GM18858 (cell line): ENCODE results near the gene LRP1B.

ENCODE experiments used
- ATAC-seq: cut with Tn5 transposase; IDR thresholded peaks from one replicate; pipeline ENCODE4 v1.9.1; 2021; ENCODE audit not compliant: unreplicated experiment

Gene LRP1B

GRCh38 chr2:141605163-141605562 is 525.7 kb downstream of the LRP1B start:
- no peak for ATAC-seq

DNA sequence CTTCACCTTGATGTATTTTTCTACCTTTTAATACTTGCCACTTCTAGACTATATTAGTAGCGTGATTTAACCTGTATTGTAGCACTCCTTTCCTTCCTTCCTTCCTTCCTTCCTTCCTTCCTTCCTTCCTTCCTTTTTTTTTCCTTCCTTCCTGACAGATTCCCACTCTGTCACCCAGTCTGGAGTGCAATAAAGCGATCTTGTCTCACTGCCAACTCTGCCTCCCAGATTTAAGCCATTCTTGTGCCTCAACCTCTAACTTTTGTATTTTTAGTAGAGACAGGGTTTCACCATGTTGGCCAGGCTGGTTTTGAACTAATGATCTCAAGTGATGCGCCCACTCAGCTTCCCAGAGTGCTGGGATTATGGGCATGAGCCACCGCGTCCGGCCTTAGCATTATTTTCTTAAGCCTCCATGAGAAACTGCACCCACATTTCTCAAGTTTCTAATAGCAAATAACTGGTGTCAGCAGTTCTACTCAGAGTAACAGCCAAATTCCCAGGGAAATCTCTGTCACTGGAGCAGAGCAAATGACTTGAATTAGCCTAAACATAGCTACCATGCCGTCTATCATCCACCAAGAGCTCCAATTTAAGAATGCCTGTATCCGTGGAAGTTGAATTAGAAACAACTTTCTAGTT is 529.2 kb downstream of the LRP1B start:
- no peak for ATAC-seq

DNA sequence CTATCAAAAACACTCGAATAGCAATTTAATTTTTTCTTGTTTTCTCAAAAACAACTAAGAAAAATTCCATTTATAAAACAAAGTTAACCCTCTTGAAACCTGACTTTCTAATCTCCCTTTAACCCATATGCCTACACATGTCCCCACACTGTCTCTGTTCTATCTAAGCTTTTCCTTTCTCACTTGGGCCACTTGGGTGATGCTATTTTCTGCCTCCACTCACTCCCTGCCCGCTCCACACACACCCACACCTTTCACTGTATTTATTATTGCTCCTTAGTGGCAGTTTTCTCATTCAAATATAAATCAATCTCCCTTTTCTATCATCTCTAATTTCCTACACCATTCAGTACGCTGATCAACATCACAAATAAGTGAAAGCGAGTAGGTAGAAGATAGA is 531.1 kb downstream of the LRP1B start:
- ATAC-seq, result no peak

- no peak for ATAC-seq
Observed at GRCh38 chr2:141598982-141599381, 531.8 kb downstream of the LRP1B start.

DNA sequence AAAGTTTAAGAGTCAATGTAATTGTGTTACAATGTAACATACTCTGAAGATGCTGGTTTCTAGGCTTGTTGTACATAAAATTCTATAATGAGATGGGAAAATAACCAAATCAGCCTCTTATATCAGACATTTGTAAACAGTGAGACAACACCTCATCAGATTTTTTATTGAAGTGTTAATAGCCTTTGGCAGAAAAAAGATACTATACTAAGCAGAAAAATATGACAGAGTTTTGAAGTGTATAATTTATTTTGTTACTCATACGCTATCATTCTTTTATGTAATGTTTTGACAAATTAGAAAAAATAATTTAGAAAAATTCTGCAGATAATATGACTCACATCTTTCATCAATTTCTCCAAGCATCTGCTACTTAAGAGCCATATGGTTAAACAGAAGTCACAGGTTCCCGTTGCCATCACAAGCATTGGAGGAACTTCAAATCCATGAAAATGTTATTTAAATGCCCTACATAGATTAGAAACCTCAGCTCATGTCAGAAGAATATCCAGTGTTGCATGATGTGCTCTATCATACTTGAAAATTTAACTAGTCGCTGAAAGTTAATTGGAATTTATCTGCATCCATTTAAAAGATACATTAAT is 535.4 kb downstream of the LRP1B start:
- no peak for ATAC-seq

- no peak for ATAC-seq
Observed at GRCh38 chr2:141591787-141592186, 539.0 kb downstream of the LRP1B start.

GRCh38 chr2:141590620-141591019 is 540.2 kb downstream of the LRP1B start:
- ATAC-seq, result no peak

DNA sequence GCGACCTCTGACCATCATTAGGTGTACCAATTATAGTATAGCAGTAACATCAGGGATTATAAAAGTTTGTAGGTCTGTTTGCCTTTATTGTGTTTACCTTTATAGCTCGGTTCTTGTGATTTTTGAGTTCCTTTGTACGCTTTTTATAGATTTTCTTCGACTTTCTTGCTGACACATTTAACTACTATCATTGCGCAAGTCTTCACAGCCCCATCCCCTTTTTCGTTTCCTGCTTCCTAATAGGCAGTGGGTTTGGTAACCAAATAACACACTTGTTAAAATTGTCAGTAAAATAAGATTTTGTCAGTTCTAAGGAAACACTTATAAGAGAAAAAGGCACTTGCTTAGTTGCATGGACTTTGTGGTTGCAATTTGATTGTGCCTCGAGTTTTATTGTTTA is 541.5 kb downstream of the LRP1B start:
- ATAC-seq, result no peak

- no peak for ATAC-seq
Observed at GRCh38 chr2:141586985-141587384, 543.8 kb downstream of the LRP1B start.

DNA sequence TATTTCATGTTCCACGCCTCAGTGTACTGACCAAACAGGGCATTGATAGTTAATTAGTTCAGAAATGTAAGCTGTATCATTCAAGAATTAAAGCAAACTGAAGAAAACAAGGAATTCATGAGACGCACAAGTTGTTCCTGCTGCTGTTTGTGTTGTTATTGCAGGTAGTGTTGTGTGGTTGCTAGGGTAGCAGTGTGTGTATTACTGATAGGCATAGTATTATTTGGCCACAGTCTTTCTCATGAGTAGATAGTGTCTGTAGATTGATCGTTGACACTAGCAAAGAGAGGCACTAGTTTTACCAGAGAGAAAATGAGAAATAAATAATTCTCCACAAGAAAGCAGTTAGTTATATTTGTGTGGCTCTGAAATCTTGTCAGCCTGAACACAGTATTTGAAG is 548.6 kb downstream of the LRP1B start:
- ATAC-seq, result no peak

DNA sequence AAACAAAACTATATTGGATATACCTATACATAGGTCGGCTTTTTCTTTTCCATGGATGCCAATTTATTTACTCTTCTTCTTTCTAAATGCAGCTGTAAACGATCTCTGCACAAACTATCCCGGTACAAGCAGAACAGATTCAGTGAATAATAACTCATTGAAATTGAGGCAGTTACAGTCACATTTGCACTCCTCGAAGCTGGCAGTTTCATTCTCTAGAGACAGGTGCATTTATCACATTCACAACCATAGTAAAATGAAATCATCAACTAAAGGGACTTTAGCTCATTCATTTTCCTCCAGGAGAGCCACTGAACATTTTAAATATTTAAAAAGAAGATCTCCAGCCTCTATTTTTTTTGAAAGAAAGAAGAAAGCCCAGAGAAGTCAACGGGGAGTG is 551.7 kb downstream of the LRP1B start:
- no peak for ATAC-seq

- ATAC-seq, result no peak
Observed at GRCh38 chr2:141570474-141571131, 560.2 kb downstream of the LRP1B start.

DNA sequence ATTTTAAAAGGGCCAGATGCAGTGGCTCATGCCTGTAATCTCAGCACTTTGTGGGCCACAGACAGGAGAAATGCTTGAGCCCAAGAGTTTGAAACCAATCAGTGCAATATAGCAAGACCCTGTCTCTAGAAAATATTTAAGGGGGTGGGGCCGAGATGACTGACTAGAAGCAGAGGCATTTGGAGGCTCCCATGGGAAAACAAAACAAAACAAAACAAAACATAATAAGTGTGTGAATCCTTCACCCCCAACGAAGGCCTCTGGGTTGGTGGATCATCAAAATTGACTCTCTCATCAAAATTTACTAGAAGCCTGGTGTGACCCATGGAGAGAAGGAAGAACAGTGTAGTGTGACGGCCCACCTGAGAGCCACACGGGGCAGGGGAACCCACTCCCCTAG is 560.9 kb downstream of the LRP1B start:
- ATAC-seq, result no peak

GRCh38 chr2:141565597-141565996 is 565.2 kb downstream of the LRP1B start:
- ATAC-seq, result no peak

DNA sequence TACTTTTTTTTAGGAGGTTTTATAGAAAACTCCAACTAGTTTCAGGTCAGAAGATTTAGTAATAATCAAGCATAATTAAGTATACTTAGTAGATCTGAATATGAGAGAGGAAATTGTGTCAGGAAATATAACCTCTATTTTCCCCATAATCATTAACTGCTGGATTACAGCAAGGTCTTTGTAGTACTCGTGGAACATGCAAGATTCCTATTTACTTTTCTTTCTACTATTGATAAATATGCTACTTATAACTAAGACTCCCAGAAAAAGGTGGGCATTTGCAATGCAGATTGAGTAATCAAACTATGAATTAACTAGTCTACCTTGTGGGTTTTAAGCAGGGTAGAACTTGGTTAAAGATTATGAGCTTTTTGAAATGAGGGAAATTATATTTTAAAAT is 570.1 kb downstream of the LRP1B start:
- ATAC-seq, result no peak

GRCh38 chr2:141557329-141558095 is 573.3 kb downstream of the LRP1B start:
- peak; percentile 73 for ATAC-seq

- ATAC-seq, result no peak
Observed at GRCh38 chr2:141555876-141556470, 574.8 kb downstream of the LRP1B start.

DNA sequence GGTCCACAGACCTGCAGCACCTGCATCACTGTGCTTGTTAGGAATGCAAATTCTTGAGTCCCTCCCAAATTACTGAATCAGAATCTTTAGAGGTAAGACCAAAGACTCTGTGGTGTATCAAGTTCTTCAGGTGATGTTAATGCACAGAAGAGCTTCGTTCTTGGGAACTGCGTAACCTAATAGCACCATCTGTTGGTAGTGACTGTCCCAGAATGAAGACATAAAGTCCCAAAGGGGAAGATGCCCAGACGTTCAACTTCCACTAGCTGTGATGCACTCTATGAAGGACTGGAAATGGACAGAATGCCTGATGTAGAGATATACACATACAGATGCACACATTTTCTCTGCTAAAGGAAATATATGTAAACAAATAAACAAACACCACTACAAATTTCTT is 576.0 kb downstream of the LRP1B start:
- peak; percentile 58 for ATAC-seq

GRCh38 chr2:141534666-141535362 is 596.0 kb downstream of the LRP1B start:
- peak; percentile 87 for ATAC-seq

GRCh38 chr2:141529659-141530058 is 601.2 kb downstream of the LRP1B start:
- no peak for ATAC-seq

GRCh38 chr2:141528990-141529389 is 601.8 kb downstream of the LRP1B start:
- peak; percentile 83 for ATAC-seq
